Measurements from ENCODE around the gene PRPSAP1.

PRPSAP1 gene

GRCh38 chr17:76273445-76274111 is 80.1 kb downstream of the PRPSAP1 start:
- no peak for DNase-seq (ENCODE audit: low read depth)
- H3K4me3 ChIP-seq (ENCODE audit: low read depth, low read length): no peak overlapping the region
- TF ChIP-seq CTCF (conservative IDR thresholded peaks at IDR 0.05; ENCODE audit: low read depth, low read length): no peak

- TF ChIP-seq CTCF (conservative IDR thresholded peaks at IDR 0.05; ENCODE audit: low read depth, low read length): no peak
- no peak overlapping the region for H3K4me3 ChIP-seq (ENCODE audit: low read depth, low read length)
- no peak for DNase-seq (ENCODE audit: low read depth)
These were observed 80.9 kb downstream of the PRPSAP1 start for GRCh38 chr17:76272541-76273444.

- no peak for DNase-seq (ENCODE audit: low read depth)
- peak; percentile 18 for TF ChIP-seq CTCF (conservative IDR thresholded peaks at IDR 0.05; ENCODE audit: low read depth, low read length)
- H3K4me3 ChIP-seq (ENCODE audit: low read depth, low read length): peak overlapping the region; percentile 44
These were observed 81.8 kb downstream of the PRPSAP1 start for GRCh38 chr17:76271669-76272540.

GRCh38 chr17:76270770-76271668 is 82.7 kb downstream of the PRPSAP1 start:
- no peak for DNase-seq (ENCODE audit: low read depth)
- H3K4me3 ChIP-seq (ENCODE audit: low read depth, low read length): no peak overlapping the region
- no peak for TF ChIP-seq CTCF (conservative IDR thresholded peaks at IDR 0.05; ENCODE audit: low read depth, low read length)

GRCh38 chr17:76270127-76270592 is 83.6 kb downstream of the PRPSAP1 start:
- DNase-seq (ENCODE audit: low read depth): no peak
- no peak overlapping the region for H3K4me3 ChIP-seq (ENCODE audit: low read depth, low read length)
- no peak for TF ChIP-seq CTCF (conservative IDR thresholded peaks at IDR 0.05; ENCODE audit: low read depth, low read length)
